DND-41 (cell line): Measurements from ENCODE around the gene LIX1.

Experiments used
- CTCF ChIP-seq: IDR thresholded peaks from 2 replicates; pipeline ENCODE4 v1.5.1; 2012; ENCODE audit warnings: borderline replicate concordance, low read length, moderate library complexity, mild to moderate bottlenecking; ENCODE audit not compliant: poor library complexity, severe bottlenecking; ENCODE audit errors: extremely low read depth
- EZH2 ChIP-seq: IDR thresholded peaks from 3 replicates; pipeline ENCODE4 v1.6.1; 2012; ENCODE audit warnings: borderline replicate concordance, low read depth, mild to moderate bottlenecking, moderate library complexity, low read length, inconsistent platforms; ENCODE audit not compliant: severe bottlenecking

- no peak for TF ChIP-seq CTCF
- no peak for TF ChIP-seq EZH2
Measured at GRCh38 chr5:97062046-97062445, 80.4 kb downstream of the LIX1 start.
